Measurements from ENCODE around the gene VPS51. TPM values are rescaled to one million over a fixed set of nuclear protein-coding genes. Genes with fewer than 3 reads are reported as not detected.
A peak's percentile ranks its signal among the peaks of the same experiment; 100 is the strongest.

The VPS51 gene
- total RNA-seq, 1 experiment from 2014 or later = 123 TPM

- TF ChIP-seq MYBL2 (CRISPR knock-in tag; IDR thresholded peaks at IDR 0.05) (peak; percentile 83), MAX (CRISPR knock-in tag; IDR thresholded peaks at IDR 0.05) (peak; percentile 95), USF1 (CRISPR knock-in tag; IDR thresholded peaks at IDR 0.05) (peak; percentile 82), IRF2 (CRISPR knock-in tag; IDR thresholded peaks at IDR 0.05; ENCODE audit: borderline replicate concordance, low read depth) (no peak; the same call in 1 of the 2 replicates), ATF2 (CRISPR knock-in tag; IDR thresholded peaks at IDR 0.05; ENCODE audit: borderline replicate concordance, low read depth) (no peak), ZNF232 (CRISPR knock-in tag; IDR thresholded peaks at IDR 0.05) (peak; percentile 91; the same call in 1 of the 2 replicates), GABPB1 (CRISPR knock-in tag; IDR thresholded peaks at IDR 0.05) (no peak), ESRRA (CRISPR knock-in tag; IDR thresholded peaks at IDR 0.05; ENCODE audit: borderline replicate concordance) (peak; percentile 87), SP1 (CRISPR knock-in tag; conservative IDR thresholded peaks at IDR 0.05) (0 out of 2 replicates have a peak, but pooled peaks have one; percentile 48), ARID4B (CRISPR knock-in tag; IDR thresholded peaks at IDR 0.05; ENCODE audit: borderline replicate concordance) (peak; percentile 94), FOXP4 (CRISPR knock-in tag; IDR thresholded peaks at IDR 0.05) (peak; percentile 78), NFATC4 (CRISPR knock-in tag; IDR thresholded peaks at IDR 0.05) (no peak), FOXP1 (CRISPR knock-in tag; IDR thresholded peaks at IDR 0.05; ENCODE audit: borderline replicate concordance) (peak; percentile 94; the same call in 1 of the 2 replicates), PRDM15 (CRISPR knock-in tag; IDR thresholded peaks at IDR 0.05) (no peak), ELF4 (CRISPR knock-in tag; IDR thresholded peaks at IDR 0.05; ENCODE audit: low read depth) (0 out of 2 replicates have a peak, but pooled peaks have one; percentile 33), TP53 (CRISPR knock-in tag; IDR thresholded peaks at IDR 0.05) (peak; percentile 86), E2F4 (CRISPR knock-in tag; IDR thresholded peaks at IDR 0.05; ENCODE audit: borderline replicate concordance, low read depth) (no peak), NR1H2 (CRISPR knock-in tag; IDR thresholded peaks at IDR 0.05) (peak; percentile 83), TCF7 (CRISPR knock-in tag; IDR thresholded peaks at IDR 0.05; ENCODE audit: low read depth) (no peak)
These were observed 20.6 kb downstream of the VPS51 start (continued) for GRCh38 chr11:65116370-65117205.
